Measurements from ENCODE around the gene SDCBP2.

SDCBP2 gene

GRCh38 chr20:1376007-1376406 lies 47.1 kb upstream of the SDCBP2 start:
- TF ChIP-seq TAF1 (IDR thresholded peaks at IDR 0.05; ENCODE audit: low read depth) (no peak), EP300 (IDR thresholded peaks at IDR 0.05; ENCODE audit: borderline replicate concordance) (no peak), YY1 (IDR thresholded peaks at IDR 0.05; ENCODE audit: low read depth) (no peak), FOXM1 (IDR thresholded peaks at IDR 0.05; ENCODE audit: borderline replicate concordance, low read depth) (no peak), CEBPB (IDR thresholded peaks at IDR 0.05) (no peak), MAX (IDR thresholded peaks at IDR 0.05) (no peak), NFIC (IDR thresholded peaks at IDR 0.05) (no peak), USF1 (IDR thresholded peaks at IDR 0.05) (no peak), CREB1 (IDR thresholded peaks at IDR 0.05; ENCODE audit: low read depth) (no peak), ZBTB7A (IDR thresholded peaks at IDR 0.05; ENCODE audit: low read depth) (no peak), REST (IDR thresholded peaks at IDR 0.05; ENCODE audit: low read depth) (no peak), RAD21 (IDR thresholded peaks at IDR 0.05; ENCODE audit: low read depth) (no peak), TCF12 (IDR thresholded peaks at IDR 0.05; ENCODE audit: low read depth) (no peak), TEAD4 (IDR thresholded peaks at IDR 0.05) (no peak), EGR1 (IDR thresholded peaks at IDR 0.05) (no peak)

- TF ChIP-seq CREB1 (IDR thresholded peaks at IDR 0.05; ENCODE audit: low read depth) (no peak), TEAD4 (IDR thresholded peaks at IDR 0.05) (no peak), EP300 (IDR thresholded peaks at IDR 0.05; ENCODE audit: borderline replicate concordance) (no peak), REST (IDR thresholded peaks at IDR 0.05; ENCODE audit: low read depth) (no peak), TCF12 (IDR thresholded peaks at IDR 0.05; ENCODE audit: low read depth) (no peak), RAD21 (IDR thresholded peaks at IDR 0.05; ENCODE audit: low read depth) (no peak), CEBPB (IDR thresholded peaks at IDR 0.05) (no peak), ZBTB7A (IDR thresholded peaks at IDR 0.05; ENCODE audit: low read depth) (no peak), MAX (IDR thresholded peaks at IDR 0.05) (no peak), NFIC (IDR thresholded peaks at IDR 0.05) (no peak), TAF1 (IDR thresholded peaks at IDR 0.05; ENCODE audit: low read depth) (no peak), FOXM1 (IDR thresholded peaks at IDR 0.05; ENCODE audit: borderline replicate concordance, low read depth) (no peak), USF1 (IDR thresholded peaks at IDR 0.05) (no peak), EGR1 (IDR thresholded peaks at IDR 0.05) (no peak)
Observed at GRCh38 chr20:1375515-1375914, 46.6 kb upstream of the SDCBP2 start.

GRCh38 chr20:1374246-1374645 lies 45.3 kb upstream of the SDCBP2 start:
- TF ChIP-seq NFIC (IDR thresholded peaks at IDR 0.05) (no peak), EP300 (IDR thresholded peaks at IDR 0.05; ENCODE audit: borderline replicate concordance) (no peak)

GRCh38 chr20:1373614-1374013 lies 44.7 kb upstream of the SDCBP2 start:
- TF ChIP-seq TEAD4 (IDR thresholded peaks at IDR 0.05) (no peak), CREB1 (IDR thresholded peaks at IDR 0.05; ENCODE audit: low read depth) (no peak), USF1 (IDR thresholded peaks at IDR 0.05) (no peak), MAX (IDR thresholded peaks at IDR 0.05) (no peak), TCF12 (IDR thresholded peaks at IDR 0.05; ENCODE audit: low read depth) (no peak), TAF1 (IDR thresholded peaks at IDR 0.05; ENCODE audit: low read depth) (no peak), ZBTB7A (IDR thresholded peaks at IDR 0.05; ENCODE audit: low read depth) (no peak)

- no peak for TF ChIP-seq TEAD4 (IDR thresholded peaks at IDR 0.05)
- no peak for TF ChIP-seq EGR1 (IDR thresholded peaks at IDR 0.05)
- TF ChIP-seq ZBTB7A (IDR thresholded peaks at IDR 0.05; ENCODE audit: low read depth) = no peak
- TF ChIP-seq EP300 (IDR thresholded peaks at IDR 0.05; ENCODE audit: borderline replicate concordance) = no peak
Observed at GRCh38 chr20:1373036-1373435, 44.1 kb upstream of the SDCBP2 start.
